A673 (cell line): Measurements from ENCODE around the gene PDGFA. TPM values are rescaled to one million over a fixed set of nuclear protein-coding genes. Genes with fewer than 3 reads are reported as not detected.

ENCODE experiments used
- BruUV-seq: library from RNA; stranded (reverse); fragments of 400-500 nt; replicated peaks from 2 replicates; lab custom pipeline; 2021; lab: Mats Ljungman, UMichigan
- CTCF ChIA-PET: fragments of 300-600 bp; sonication (Branson Sonifier 250); formaldehyde crosslinking; loops from one replicate; lab custom pipeline; 2022; ENCODE audit warnings: antibody characterized with exemption; lab: Charles Lee
- POLR2A ChIA-PET: fragments of 300-600 bp; sonication (Branson Sonifier 250); formaldehyde crosslinking; loops from one replicate; lab custom pipeline; 2022; ENCODE audit warnings: antibody characterized with exemption; ENCODE audit not compliant: low non-redundant PET; lab: Charles Lee
- DNase-seq: peaks from one replicate; pipeline ENCODE4 v3.0.0-alpha.2; 2015; ENCODE audit warnings: low spot score
- H3K27ac ChIP-seq: fragments of 200-600 bp; sonication (generic); 2 replicates; pipeline ENCODE4 v1.5.1; 2016; ENCODE audit warnings: mixed run types, low read depth, mild to moderate bottlenecking, mixed read lengths, antibody characterized with exemption, low read length; ENCODE audit not compliant: poor library complexity, severe bottlenecking
- H3K27me3 ChIP-seq: fragments of 200-600 bp; sonication (generic); replicated peaks from 2 replicates; pipeline ENCODE4 v1.6.1; 2017; ENCODE audit warnings: mixed run types, low read depth, mild to moderate bottlenecking, mixed read lengths, antibody characterized with exemption, low read length; ENCODE audit not compliant: insufficient read depth, poor library complexity
- H3K36me3 ChIP-seq: fragments of 200-600 bp; sonication (generic); 2 replicates; pipeline ENCODE4 v1.6.1; 2016; ENCODE audit warnings: mixed run types, mild to moderate bottlenecking, mixed read lengths, antibody characterized with exemption, low read length; ENCODE audit not compliant: insufficient read depth, poor library complexity, severe bottlenecking
- H3K4me1 ChIP-seq: fragments of 200-600 bp; sonication (generic); 2 replicates; pipeline ENCODE4 v1.6.1; 2017; ENCODE audit warnings: mixed run types, mild to moderate bottlenecking, mixed read lengths, antibody characterized with exemption, low read length; ENCODE audit not compliant: insufficient read depth, poor library complexity, severe bottlenecking
- H3K4me3 ChIP-seq: fragments of 200-600 bp; sonication (generic); 2 replicates; pipeline ENCODE4 v1.5.1; 2016; ENCODE audit warnings: low read depth, mixed run types, mild to moderate bottlenecking, mixed read lengths, low read length; ENCODE audit not compliant: poor library complexity, severe bottlenecking
- H3K9me3 ChIP-seq: fragments of 200-600 bp; sonication (generic); 2 replicates; pipeline ENCODE4 v1.6.1; 2016; ENCODE audit warnings: mixed run types, low read depth, mild to moderate bottlenecking, mixed read lengths, antibody characterized with exemption, low read length; ENCODE audit not compliant: poor library complexity, severe bottlenecking
- EZH2 ChIP-seq: fragments of 200-600 bp; sonication (generic); IDR thresholded peaks from 2 replicates; pipeline ENCODE4 v1.6.1; 2017; ENCODE audit warnings: borderline replicate concordance, low read depth, mild to moderate bottlenecking, mixed read lengths, antibody characterized with exemption, low read length; ENCODE audit not compliant: poor library complexity, severe bottlenecking
- intact Hi-C: fragments of 100-400 bp; cut with micrococcal nuclease; formaldehyde crosslinking; loops from one replicate; pipeline ENCODE4 v1.10.0; 2022; ENCODE audit not compliant: unreplicated experiment
- total RNA-seq: library from RNA; stranded (reverse); gene quantifications from 2 replicates; pipeline ENCODE4 v1.2.3, GENCODE V29; 2021
- TF ChIP-seq, protein P1 (sequence below): fragments of 300-800, 200-600 bp; sonication (generic); conservative IDR thresholded peaks from 2 replicates; pipeline ENCODE4 v1.5.1; 2017; ENCODE audit warnings: low read depth, mild to moderate bottlenecking, antibody characterized with exemption, low read length, moderate library complexity, mixed read lengths

Gene PDGFA
- total RNA-seq, 1 experiment from 2014 or later = 2.1 TPM

- no peak overlapping the region for H3K4me3 ChIP-seq
- BruUV-seq = no TSS peak
- intact Hi-C loops = no loop called here
Measured at GRCh38 chr7:550881-551614, 31.4 kb upstream of the PDGFA start.

GRCh38 chr7:549891-550625 lies 30.4 kb upstream of the PDGFA start:
- intact Hi-C loops = no loop called here
- no peak for TF ChIP-seq EZH2
- TF ChIP-seq, protein P1, sequence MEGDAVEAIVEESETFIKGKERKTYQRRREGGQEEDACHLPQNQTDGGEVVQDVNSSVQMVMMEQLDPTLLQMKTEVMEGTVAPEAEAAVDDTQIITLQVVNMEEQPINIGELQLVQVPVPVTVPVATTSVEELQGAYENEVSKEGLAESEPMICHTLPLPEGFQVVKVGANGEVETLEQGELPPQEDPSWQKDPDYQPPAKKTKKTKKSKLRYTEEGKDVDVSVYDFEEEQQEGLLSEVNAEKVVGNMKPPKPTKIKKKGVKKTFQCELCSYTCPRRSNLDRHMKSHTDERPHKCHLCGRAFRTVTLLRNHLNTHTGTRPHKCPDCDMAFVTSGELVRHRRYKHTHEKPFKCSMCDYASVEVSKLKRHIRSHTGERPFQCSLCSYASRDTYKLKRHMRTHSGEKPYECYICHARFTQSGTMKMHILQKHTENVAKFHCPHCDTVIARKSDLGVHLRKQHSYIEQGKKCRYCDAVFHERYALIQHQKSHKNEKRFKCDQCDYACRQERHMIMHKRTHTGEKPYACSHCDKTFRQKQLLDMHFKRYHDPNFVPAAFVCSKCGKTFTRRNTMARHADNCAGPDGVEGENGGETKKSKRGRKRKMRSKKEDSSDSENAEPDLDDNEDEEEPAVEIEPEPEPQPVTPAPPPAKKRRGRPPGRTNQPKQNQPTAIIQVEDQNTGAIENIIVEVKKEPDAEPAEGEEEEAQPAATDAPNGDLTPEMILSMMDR = no peak
- Histone ChIP-seq H3K9me3 (no peaks in the 10 kb centered on the region), H3K36me3 (no peaks in the 10 kb centered on the region), H3K27ac (no peak overlapping the region), H3K27me3 (no peaks in the 10 kb centered on the region), H3K4me1 (no peaks in the 10 kb centered on the region), H3K4me3 (no peak overlapping the region)
- ChIA-PET POLR2A (no interaction called here), CTCF (no interaction called here)
- no TSS peak for BruUV-seq
- DNase-seq = no peak

More at GRCh38 chr7:550881-551614, 31.4 kb upstream of the PDGFA start:
- Histone ChIP-seq H3K9me3 (no peaks in the 10 kb centered on the region), H3K36me3 (no peaks in the 10 kb centered on the region), H3K27ac (no peak overlapping the region), H3K27me3 (no peaks in the 10 kb centered on the region), H3K4me1 (no peaks in the 10 kb centered on the region)
- ChIA-PET POLR2A (no interaction called here), CTCF (no interaction called here)
- TF ChIP-seq EZH2 = no peak
- TF ChIP-seq, protein P1 = no peak
- DNase-seq = no peak

DNA sequence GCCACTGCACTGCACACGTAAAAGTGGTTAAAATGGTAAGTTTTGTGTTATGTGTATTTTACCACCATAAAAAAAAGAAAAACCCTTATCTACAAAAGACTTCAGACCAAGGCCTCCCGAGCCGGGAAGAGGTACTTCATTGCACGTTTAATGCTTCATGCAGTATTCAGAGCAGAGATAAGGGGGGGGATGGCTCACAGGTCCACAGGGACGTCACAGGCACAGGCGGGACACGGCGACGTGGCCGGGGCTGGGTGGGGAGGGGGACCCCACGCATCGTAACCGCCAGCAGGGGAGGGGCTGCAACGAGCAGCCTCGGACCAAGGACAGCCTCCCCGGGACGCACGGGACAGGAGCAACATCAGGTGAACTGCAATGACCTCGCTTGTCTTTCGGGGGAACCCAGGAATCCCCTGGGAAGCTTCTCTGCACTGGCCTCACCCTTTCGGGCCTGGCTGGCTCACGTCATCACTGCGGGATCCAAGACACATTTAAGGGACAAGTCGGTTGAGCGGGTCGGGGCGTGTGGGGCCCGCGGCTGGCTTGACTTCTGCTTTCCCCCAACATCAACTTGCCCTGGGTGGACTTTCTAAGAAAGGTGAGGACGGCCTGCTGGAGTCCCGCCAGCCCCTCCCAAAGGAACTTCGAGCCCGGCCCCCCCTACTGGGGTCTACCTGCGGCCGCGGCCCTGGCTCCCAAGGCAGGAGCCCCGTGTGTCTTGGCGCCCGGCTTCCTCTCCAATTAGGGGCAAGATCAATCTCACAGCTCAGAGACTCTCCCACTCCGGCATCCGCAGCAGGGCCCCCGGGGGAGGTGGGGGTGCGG lies 29.6 kb upstream of the PDGFA start:
- H3K27me3 ChIP-seq = no peaks in the 10 kb centered on the region
- no peaks in the 10 kb centered on the region for H3K4me1 ChIP-seq
- H3K36me3 ChIP-seq = no peaks in the 10 kb centered on the region
- no peak for DNase-seq
- CTCF ChIA-PET = no interaction called here
- BruUV-seq = no TSS peak
- intact Hi-C loops = no loop called here
- POLR2A ChIA-PET = no interaction called here
- TF ChIP-seq EZH2 = no peak
- TF ChIP-seq, protein P1 = no peak
- no peak overlapping the region for H3K4me3 ChIP-seq
- H3K27ac ChIP-seq = no peak overlapping the region
- no peaks in the 10 kb centered on the region for H3K9me3 ChIP-seq
